HUES48 (cell line): Measurements from ENCODE around the gene TMEM266.
"Not testable (repeated sequence)": the region's sequence is repeated elsewhere in the genome, so short reads cannot be mapped to it uniquely, and the experiment has no call there.

Experiments used
- H3K27ac ChIP-seq: one replicate; pipeline ENCODE4 v1.7.0; 2013; ENCODE audit warnings: low read depth, low read length, inconsistent platforms
- H3K27me3 ChIP-seq: 2 replicates; pipeline ENCODE4 v1.6.1; 2013; ENCODE audit warnings: mild to moderate bottlenecking, low read length; ENCODE audit not compliant: control insufficient read depth, insufficient read depth
- H3K36me3 ChIP-seq: 2 replicates; pipeline ENCODE4 v1.6.1; 2013; ENCODE audit warnings: low read length; ENCODE audit not compliant: control insufficient read depth, insufficient read depth
- H3K4me1 ChIP-seq: 2 replicates; pipeline ENCODE4 v1.6.1; 2013; ENCODE audit warnings: mild to moderate bottlenecking, low read length; ENCODE audit not compliant: control insufficient read depth, insufficient read depth
- H3K4me3 ChIP-seq: 2 replicates; pipeline ENCODE4 v1.5.1; 2013; ENCODE audit warnings: mild to moderate bottlenecking, low read depth, low read length
- H3K9ac ChIP-seq: 2 replicates; pipeline ENCODE4 v1.6.1; 2013; ENCODE audit warnings: mild to moderate bottlenecking, low read depth, low read length, moderate library complexity
- H3K9me3 ChIP-seq: 2 replicates; pipeline ENCODE4 v1.6.1; 2013; ENCODE audit warnings: low read length; ENCODE audit not compliant: control insufficient read depth, insufficient read depth

The TMEM266 gene

DNA sequence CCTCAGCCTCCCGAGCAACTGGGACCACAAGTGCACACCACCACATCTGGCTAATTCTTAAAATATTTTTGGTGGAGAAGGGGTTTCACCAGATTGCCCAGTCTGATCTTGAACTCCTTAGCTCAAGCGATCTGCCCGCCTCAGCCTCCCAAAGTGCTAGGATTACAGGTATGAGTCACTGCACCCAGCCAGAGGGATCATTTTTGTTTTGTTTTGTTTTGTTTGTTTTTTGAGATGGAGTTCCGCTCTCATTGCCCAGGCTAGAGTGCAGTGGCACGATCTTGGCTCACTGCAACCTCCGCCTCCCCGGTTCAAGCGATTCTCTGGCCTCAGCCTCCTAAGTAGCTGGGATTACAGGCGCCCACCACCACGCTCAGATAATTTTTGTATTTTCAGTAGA is 5.6 kb upstream of the TMEM266 start:
- not testable (repeated sequence) for H3K27ac ChIP-seq, H3K36me3 ChIP-seq, H3K4me1 ChIP-seq, H3K9me3 ChIP-seq, H3K4me3 ChIP-seq, H3K9ac ChIP-seq
- H3K27me3 ChIP-seq, result peaks cover 15% of the 10 kb centered on the region

DNA sequence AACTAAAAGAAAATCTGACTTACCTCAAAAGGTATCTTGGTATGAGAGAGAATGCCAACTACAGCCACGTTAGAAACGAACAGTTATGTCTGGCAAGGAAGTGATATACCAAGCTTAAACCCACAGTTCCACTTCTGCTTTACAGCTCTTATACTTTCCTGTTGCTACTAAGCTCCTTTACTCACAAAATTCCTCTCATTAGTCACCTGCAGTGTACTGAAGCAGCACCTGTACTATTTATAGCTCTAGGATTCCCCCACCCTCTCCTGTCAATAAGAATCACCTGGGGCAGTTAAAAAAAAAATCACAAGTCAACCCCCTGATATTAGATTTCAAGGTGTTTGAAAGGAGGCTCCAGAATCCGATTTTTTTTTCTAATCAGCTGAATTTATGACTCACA is 2.9 kb upstream of the TMEM266 start:
- no peaks in the 10 kb centered on the region for H3K36me3 ChIP-seq
- peak overlapping the region; percentile 29 for H3K27ac ChIP-seq
- H3K9ac ChIP-seq, result no peak overlapping the region
- H3K4me1 ChIP-seq, result peaks cover 12% of the 10 kb centered on the region
- no peaks in the 10 kb centered on the region for H3K9me3 ChIP-seq
- no peak overlapping the region for H3K4me3 ChIP-seq
- H3K27me3 ChIP-seq, result peaks cover 35% of the 10 kb centered on the region

DNA sequence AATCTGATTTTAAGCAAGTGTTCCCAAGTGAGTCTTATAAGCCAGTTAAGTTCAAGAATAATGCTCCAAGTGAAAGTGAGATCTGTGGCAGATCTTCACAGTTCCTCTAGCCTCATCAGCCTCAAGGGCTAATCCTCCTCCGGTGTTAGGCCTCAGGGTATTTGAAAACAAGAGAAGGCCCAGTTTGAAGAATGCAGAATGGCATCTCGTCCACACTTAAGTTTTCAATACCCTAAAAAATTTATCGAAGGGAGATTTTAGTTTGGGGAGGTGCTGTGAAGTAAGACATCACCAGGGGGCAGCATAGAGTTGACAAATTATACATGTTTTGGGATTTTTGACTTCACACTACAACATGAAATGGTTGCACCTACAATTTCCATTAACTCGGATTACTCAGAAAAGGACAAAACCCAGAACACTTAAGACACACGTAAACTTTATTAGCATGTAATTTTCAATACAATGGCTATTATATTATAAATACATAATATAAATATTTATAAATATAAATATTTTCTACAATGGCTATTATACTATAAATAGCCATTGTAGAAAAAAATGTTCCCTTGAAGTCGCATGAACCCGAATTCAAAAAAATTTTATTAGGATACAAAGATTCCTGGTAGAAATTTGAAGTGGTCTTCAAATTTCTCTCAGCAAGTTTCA is 2.3 kb upstream of the TMEM266 start:
- peak overlapping the region; percentile 20; the same call in 1 of the 2 replicates for H3K4me3 ChIP-seq
- H3K9ac ChIP-seq, result no peak overlapping the region
- no peaks in the 10 kb centered on the region for H3K36me3 ChIP-seq
- peaks cover 12% of the 10 kb centered on the region for H3K4me1 ChIP-seq
- H3K27me3 ChIP-seq, result peaks cover 39% of the 10 kb centered on the region
- H3K27ac ChIP-seq, result peak overlapping the region; percentile 29
- no peaks in the 10 kb centered on the region for H3K9me3 ChIP-seq

DNA sequence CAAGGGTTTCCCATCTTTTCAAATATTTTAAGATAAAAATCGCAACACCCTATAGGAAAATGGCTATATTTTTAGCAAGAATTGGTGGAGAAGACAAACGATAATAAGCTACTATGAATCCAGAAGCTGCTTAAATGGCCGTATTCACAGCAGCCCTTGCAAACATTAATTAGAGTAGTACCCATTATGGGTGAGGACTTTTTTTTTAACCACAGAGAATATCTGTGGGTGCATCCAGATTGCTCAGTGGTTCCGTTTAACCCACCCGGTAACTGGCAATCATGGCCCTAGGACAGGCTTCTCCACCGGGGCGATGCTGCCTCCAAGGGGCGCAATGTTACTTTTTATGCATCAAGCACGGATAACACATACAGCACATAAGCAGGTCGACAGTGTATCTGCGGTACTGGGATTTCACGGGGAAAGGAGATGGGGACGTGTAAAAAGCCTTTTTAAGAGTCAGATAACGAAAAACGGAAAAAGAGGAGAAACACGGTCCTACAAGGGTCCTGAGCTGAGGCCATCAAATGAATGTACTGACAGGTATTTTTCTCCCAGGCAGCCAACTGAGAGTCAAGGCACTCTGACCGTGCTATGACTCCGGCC is 968 bp upstream of the TMEM266 start:
- Histone ChIP-seq H3K4me3 (peak overlapping the region; percentile 73), H3K9me3 (no peaks in the 10 kb centered on the region), H3K4me1 (peaks cover 12% of the 10 kb centered on the region), H3K36me3 (no peaks in the 10 kb centered on the region), H3K27me3 (peaks cover 39% of the 10 kb centered on the region), H3K9ac (no peak overlapping the region), H3K27ac (no peak overlapping the region)

DNA sequence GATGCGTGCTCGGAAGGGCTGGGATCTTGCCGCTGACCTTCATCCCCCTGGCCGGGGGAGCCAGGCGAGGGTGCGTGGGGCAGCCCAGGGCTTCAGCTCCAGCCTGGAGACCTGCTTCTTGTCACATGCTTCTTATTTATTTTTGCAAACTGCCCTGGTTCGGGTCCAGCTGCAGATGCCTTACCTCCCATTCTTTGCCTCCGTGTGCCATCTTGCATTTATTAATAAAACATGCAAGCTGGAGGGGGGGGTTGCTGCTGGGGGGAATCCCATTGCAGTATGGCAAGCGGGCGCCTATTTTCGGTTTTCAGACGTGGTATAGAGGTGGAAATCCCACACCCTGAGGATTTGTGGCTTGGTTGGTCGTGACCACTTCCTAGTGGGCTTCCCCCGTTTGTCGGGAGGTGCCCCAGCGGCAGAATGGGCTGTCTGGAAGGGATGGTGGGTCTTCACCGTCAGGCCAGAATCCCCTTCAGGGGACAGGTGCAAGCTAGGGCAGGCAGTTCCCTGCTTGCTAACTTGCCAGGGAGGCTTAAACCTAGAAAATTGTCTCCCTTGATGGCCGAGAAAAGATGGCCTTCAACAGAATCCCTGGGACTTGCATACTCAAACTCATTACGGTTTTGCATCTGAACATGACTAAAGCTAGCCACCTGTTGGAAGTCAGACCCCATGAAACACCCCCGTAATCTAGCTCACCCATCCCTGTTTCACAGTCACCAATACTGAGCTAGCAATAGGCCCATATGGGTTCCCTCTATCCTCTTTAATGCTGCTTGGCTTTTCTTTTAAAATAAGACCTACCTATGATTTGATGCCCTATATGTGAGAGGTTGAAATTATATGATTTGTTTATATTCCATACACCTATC is 569 bp downstream of the TMEM266 start:
- Histone ChIP-seq H3K9me3 (no peaks in the 10 kb centered on the region), H3K9ac (no peak overlapping the region), H3K27me3 (peaks cover 39% of the 10 kb centered on the region), H3K27ac (no peak overlapping the region), H3K4me3 (peak overlapping the region; percentile 83), H3K4me1 (peaks cover 24% of the 10 kb centered on the region), H3K36me3 (no peaks in the 10 kb centered on the region)

DNA sequence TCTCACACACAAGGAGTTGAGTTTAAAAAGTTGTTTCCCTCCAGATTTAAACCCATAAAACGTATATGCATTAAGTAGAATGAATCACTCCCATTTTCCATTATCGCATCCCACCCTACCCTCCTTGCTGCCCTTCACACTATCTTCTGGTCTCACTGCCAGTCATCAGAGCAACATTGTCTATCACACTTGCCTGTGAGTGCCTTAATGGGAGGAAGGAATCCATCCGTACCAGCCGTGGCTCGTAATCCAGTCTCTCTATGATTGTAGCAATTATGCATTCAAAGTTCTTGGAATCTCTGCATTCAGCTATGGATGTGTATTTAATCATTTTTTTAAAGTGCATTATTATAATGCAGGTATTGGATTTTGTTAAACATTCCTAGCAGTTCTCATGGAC is 1.9 kb downstream of the TMEM266 start:
- Histone ChIP-seq H3K9me3 (no peaks in the 10 kb centered on the region), H3K4me1 (peaks cover 26% of the 10 kb centered on the region), H3K27me3 (peaks cover 39% of the 10 kb centered on the region), H3K36me3 (no peaks in the 10 kb centered on the region), H3K9ac (no peak overlapping the region), H3K27ac (no peak overlapping the region), H3K4me3 (no peak overlapping the region)

DNA sequence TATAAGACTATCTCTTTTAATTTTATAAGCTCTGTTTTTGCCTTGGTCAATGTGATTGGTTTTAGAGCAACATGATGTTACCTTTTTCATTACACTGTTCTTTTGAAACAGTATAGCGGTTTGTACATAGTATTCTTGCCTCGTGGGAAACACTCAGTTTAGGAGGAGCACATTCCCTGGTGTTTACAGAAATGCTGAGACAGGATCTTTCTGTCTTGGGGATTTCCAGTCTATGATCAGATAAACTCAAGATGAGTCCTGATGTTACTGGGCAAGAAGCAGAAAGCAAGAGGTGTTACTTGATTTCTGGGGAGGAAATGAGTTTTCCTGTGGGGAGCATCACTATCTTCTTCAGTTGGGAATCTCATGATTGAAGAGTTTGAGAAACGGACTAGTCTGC is 2.5 kb downstream of the TMEM266 start:
- peaks cover 39% of the 10 kb centered on the region for H3K27me3 ChIP-seq
- no peak overlapping the region for H3K4me3 ChIP-seq
- no peaks in the 10 kb centered on the region for H3K9me3 ChIP-seq
- no peak overlapping the region for H3K9ac ChIP-seq
- H3K4me1 ChIP-seq, result peaks cover 20% of the 10 kb centered on the region
- H3K27ac ChIP-seq, result no peak overlapping the region
- H3K36me3 ChIP-seq, result no peaks in the 10 kb centered on the region

DNA sequence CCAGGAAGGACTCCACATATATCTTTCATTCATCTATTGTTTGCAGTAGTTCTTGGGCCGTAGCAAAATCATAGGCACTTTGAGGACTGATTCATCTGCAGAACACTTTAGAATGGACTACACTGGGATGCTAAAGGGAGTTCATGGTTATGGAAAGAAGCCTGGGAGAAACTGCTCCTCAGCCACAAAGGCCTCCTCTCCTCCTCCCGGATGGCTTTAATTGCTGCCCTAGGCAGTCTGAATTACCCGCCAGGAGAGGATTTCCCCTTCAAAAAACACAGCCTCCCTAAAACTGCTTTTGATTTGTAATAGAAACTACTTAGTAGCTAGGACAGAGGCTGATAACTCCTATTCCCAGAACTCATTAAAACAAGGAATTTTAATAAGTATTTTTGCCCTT is 4.6 kb downstream of the TMEM266 start:
- Histone ChIP-seq H3K4me1 (peaks cover 19% of the 10 kb centered on the region), H3K27me3 (peaks cover 23% of the 10 kb centered on the region)

DNA sequence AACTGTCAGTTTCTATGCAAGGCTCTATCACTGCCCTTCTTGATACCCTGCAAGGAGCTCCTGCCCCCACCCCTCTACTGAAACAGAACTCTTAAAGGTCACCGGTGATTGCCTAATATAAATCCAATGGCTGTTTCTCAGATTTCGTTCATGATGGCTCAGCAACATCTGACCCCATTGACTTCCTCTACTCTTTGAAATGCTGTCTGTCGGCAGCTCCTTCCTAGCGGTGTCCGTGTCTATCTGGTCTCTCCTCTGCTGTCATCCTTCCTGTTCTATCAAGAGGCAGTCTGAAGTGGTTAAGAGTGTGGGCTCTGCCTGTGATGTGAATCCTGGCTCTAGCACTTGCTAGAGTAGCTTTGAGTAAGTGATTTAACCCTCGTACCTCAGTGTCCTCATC is 5.5 kb downstream of the TMEM266 start:
- Histone ChIP-seq H3K27ac (no peak overlapping the region), H3K9ac (no peak overlapping the region), H3K36me3 (no peaks in the 10 kb centered on the region), H3K4me3 (no peak overlapping the region), H3K9me3 (no peaks in the 10 kb centered on the region), H3K27me3 (peaks cover 20% of the 10 kb centered on the region), H3K4me1 (peaks cover 19% of the 10 kb centered on the region)

More for the DNA sequence above, 4.6 kb downstream of the TMEM266 start:
- H3K9ac ChIP-seq, result no peak overlapping the region
- H3K9me3 ChIP-seq, result no peaks in the 10 kb centered on the region
- no peak overlapping the region for H3K4me3 ChIP-seq
- H3K27ac ChIP-seq, result peak overlapping the region; percentile 39
- H3K36me3 ChIP-seq, result no peaks in the 10 kb centered on the region

DNA sequence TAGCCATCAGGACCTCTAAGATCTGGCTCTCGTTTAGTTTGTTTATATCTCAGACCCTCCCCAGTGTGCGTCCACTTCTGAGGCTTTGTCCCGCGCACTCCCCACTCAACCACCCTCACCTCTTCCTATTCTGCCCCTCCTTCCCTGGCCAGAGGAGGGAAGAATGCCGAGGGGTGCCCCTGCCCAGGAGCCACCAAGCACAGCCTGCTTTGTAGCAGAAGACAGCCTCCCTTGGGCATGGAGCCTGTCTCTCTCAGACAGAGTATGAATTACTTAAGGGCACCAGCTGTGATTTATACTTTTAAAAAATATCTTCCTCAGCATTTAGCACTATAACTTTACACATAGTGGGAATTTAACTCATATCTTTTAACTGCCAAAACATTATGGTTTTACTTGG is 6.0 kb downstream of the TMEM266 start:
- Histone ChIP-seq H3K27ac (no peak overlapping the region), H3K4me3 (no peak overlapping the region), H3K9ac (no peak overlapping the region), H3K9me3 (no peaks in the 10 kb centered on the region), H3K36me3 (no peaks in the 10 kb centered on the region), H3K4me1 (peaks cover 16% of the 10 kb centered on the region), H3K27me3 (peaks cover 14% of the 10 kb centered on the region)

DNA sequence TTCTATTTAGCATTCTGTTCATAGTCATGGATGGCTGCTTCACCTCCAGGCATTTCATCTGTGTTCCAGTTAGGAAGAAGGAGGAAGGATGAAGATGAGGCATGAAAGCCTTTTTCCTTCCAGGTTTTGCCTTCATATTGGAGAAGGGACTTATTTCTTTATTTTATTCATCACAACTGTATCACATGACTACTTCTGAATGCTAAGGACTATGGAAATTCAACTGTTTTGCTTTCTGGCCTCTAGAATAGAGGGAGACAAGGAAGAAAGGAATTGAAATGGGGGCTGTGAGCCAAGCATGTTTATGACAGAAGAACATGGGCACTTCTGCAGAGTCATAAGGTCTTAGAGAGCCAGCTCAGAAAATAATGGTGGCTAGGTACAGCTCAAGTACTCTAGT is 10.4 kb downstream of the TMEM266 start:
- no peaks in the 10 kb centered on the region for H3K36me3 ChIP-seq
- no peak overlapping the region for H3K27ac ChIP-seq
- peaks cover 6% of the 10 kb centered on the region for H3K4me1 ChIP-seq
- no peaks in the 10 kb centered on the region for H3K9me3 ChIP-seq
- H3K27me3 ChIP-seq, result no peaks in the 10 kb centered on the region
- H3K9ac ChIP-seq, result no peak overlapping the region
- H3K4me3 ChIP-seq, result no peak overlapping the region
